Astrocyte (in vitro differentiated cells and primary cell): ENCODE measurements around the gene CCT8. TPM values are rescaled to one million over a fixed set of nuclear protein-coding genes. Genes with fewer than 3 reads are reported as not detected.

Source experiments
- DNase-seq: peaks from one replicate; pipeline ENCODE4 v3.0.0-alpha.2; 2010; ENCODE audit warnings: low read depth
- FAIRE-seq: peaks from 2 replicates; lab custom pipeline; 2011; peaks lifted over from hg19 to GRCh38; lab: Jason Lieb, UNC
- H2AFZ ChIP-seq: 2 replicates; pipeline ENCODE4 v1.6.0; 2012; ENCODE audit warnings: low read depth, low read length, inconsistent platforms
- H3K27ac ChIP-seq: 2 replicates; pipeline ENCODE4 v1.5.1; 2011; ENCODE audit warnings: low read depth, low read length, inconsistent platforms
- H3K27me3 ChIP-seq: 2 replicates; pipeline ENCODE4 v1.6.0; 2011; ENCODE audit warnings: low read length, inconsistent platforms; ENCODE audit not compliant: insufficient read depth
- H3K36me3 ChIP-seq: 2 replicates; pipeline ENCODE4 v1.5.1; 2011; ENCODE audit warnings: low read length, inconsistent platforms; ENCODE audit not compliant: insufficient read depth
- H3K4me1 ChIP-seq: 2 replicates; pipeline ENCODE4 v1.5.1; 2011; ENCODE audit warnings: low read length, inconsistent platforms; ENCODE audit not compliant: insufficient read depth
- H3K4me2 ChIP-seq: 2 replicates; pipeline ENCODE4 v1.6.0; 2012; ENCODE audit warnings: low read length, inconsistent platforms
- H3K4me3 ChIP-seq: 2 replicates; pipeline ENCODE4 v1.5.1; 2011; ENCODE audit warnings: low read depth, mild to moderate bottlenecking, low read length, inconsistent platforms; ENCODE audit not compliant: insufficient read depth
- H3K79me2 ChIP-seq: 2 replicates; pipeline ENCODE4 v1.6.0; 2012; ENCODE audit warnings: mild to moderate bottlenecking, low read length, inconsistent platforms; ENCODE audit not compliant: insufficient read depth
- H3K9ac ChIP-seq: 2 replicates; pipeline ENCODE4 v1.6.0; 2012; ENCODE audit warnings: mild to moderate bottlenecking, low read length, inconsistent platforms
- H3K9me3 ChIP-seq: 2 replicates; pipeline ENCODE4 v1.5.1; 2012; ENCODE audit warnings: low read depth, mild to moderate bottlenecking, low read length, inconsistent platforms; ENCODE audit not compliant: insufficient read depth
- H4K20me1 ChIP-seq: 2 replicates; pipeline ENCODE4 v1.6.0; 2012; ENCODE audit warnings: low read length, inconsistent platforms; ENCODE audit not compliant: insufficient read depth
- H3K27ac Mint-ChIP-seq: one replicate; pipeline ENCODE4 v1.8.0; 2021; ENCODE audit warnings: mild to moderate bottlenecking, mixed read lengths; ENCODE audit not compliant: unreplicated experiment
- H3K27me3 Mint-ChIP-seq: one replicate; pipeline ENCODE4 v1.8.0; 2021; ENCODE audit warnings: low read depth, mixed read lengths; ENCODE audit not compliant: unreplicated experiment
- H3K36me3 Mint-ChIP-seq: one replicate; pipeline ENCODE4 v1.8.0; 2021; ENCODE audit warnings: low read depth, mixed read lengths; ENCODE audit not compliant: unreplicated experiment
- H3K4me1 Mint-ChIP-seq: one replicate; pipeline ENCODE4 v1.8.0; 2021; ENCODE audit warnings: low read depth, mixed read lengths; ENCODE audit not compliant: unreplicated experiment
- H3K4me3 Mint-ChIP-seq: one replicate; pipeline ENCODE4 v1.8.0; 2021; ENCODE audit warnings: mild to moderate bottlenecking, moderate library complexity, mixed read lengths; ENCODE audit not compliant: unreplicated experiment
- H3K9me3 Mint-ChIP-seq: one replicate; pipeline ENCODE4 v1.8.0; 2021; ENCODE audit warnings: mild to moderate bottlenecking, mixed read lengths; ENCODE audit not compliant: unreplicated experiment
- CTCF ChIP-seq: IDR thresholded peaks from 2 replicates; pipeline ENCODE4 v1.5.1; 2011; ENCODE audit warnings: low read depth, mild to moderate bottlenecking, inconsistent platforms, low read length, moderate library complexity; ENCODE audit not compliant: insufficient read depth
- EZH2 ChIP-seq: IDR thresholded peaks from 2 replicates; pipeline ENCODE4 v1.6.1; 2012; ENCODE audit warnings: mild to moderate bottlenecking, low read length, inconsistent platforms; ENCODE audit not compliant: insufficient read depth
- total RNA-seq: library from RNA; stranded (reverse); gene quantifications from 2 replicates; pipeline ENCODE4 v1.2.1, GENCODE V29; 2021

The CCT8 gene
- total RNA-seq, 1 donor from 2014 or later: 198 TPM

GRCh38 chr21:29007810-29008209 is 65.6 kb downstream of the CCT8 start:
- H3K27ac ChIP-seq: no peak overlapping the region
- Mint-ChIP-seq H3K27me3 (no peaks in the 10 kb centered on the region), H3K36me3 (peaks cover 2% of the 10 kb centered on the region), H3K4me3 (no peak overlapping the region), H3K27ac (peak overlapping the region; percentile 86), H3K4me1 (peaks cover 3% of the 10 kb centered on the region), H3K9me3 (no peaks in the 10 kb centered on the region)
- no peaks in the 10 kb centered on the region for H3K79me2 ChIP-seq
- no peaks in the 10 kb centered on the region for H3K27me3 ChIP-seq
- TF ChIP-seq CTCF: no peak
- no peak for TF ChIP-seq EZH2
- DNase-seq (no peak), FAIRE-seq (no peak)
- no peak overlapping the region for H3K4me2 ChIP-seq
- no peaks in the 10 kb centered on the region for H3K4me1 ChIP-seq
- H3K9ac ChIP-seq: no peak overlapping the region
- no peak overlapping the region for H3K4me3 ChIP-seq
- no peaks in the 10 kb centered on the region for H3K9me3 ChIP-seq
- H2AFZ ChIP-seq: no peak overlapping the region
- no peaks in the 10 kb centered on the region for H4K20me1 ChIP-seq
- peaks cover 8% of the 10 kb centered on the region for H3K36me3 ChIP-seq

- no peak overlapping the region for H3K4me2 ChIP-seq
- H3K4me1 ChIP-seq: peaks cover 3% of the 10 kb centered on the region
- H4K20me1 ChIP-seq: no peaks in the 10 kb centered on the region
- no peak overlapping the region for H3K27ac Mint-ChIP-seq
- no peaks in the 10 kb centered on the region for H3K9me3 ChIP-seq
- H3K36me3 Mint-ChIP-seq: peaks cover 2% of the 10 kb centered on the region
- H2AFZ ChIP-seq: no peak overlapping the region
- no peak overlapping the region for H3K27ac ChIP-seq
- H3K4me1 Mint-ChIP-seq: peaks cover 3% of the 10 kb centered on the region
- FAIRE-seq: no peak
- TF ChIP-seq CTCF (no peak), EZH2 (no peak)
- H3K79me2 ChIP-seq: no peaks in the 10 kb centered on the region
- H3K4me3 ChIP-seq: no peak overlapping the region
- no peaks in the 10 kb centered on the region for H3K27me3 ChIP-seq
- H3K9ac ChIP-seq: no peak overlapping the region
- no peaks in the 10 kb centered on the region for H3K9me3 Mint-ChIP-seq
- H3K27me3 Mint-ChIP-seq: no peaks in the 10 kb centered on the region
- H3K4me3 Mint-ChIP-seq: no peak overlapping the region
- H3K36me3 ChIP-seq: peaks cover 8% of the 10 kb centered on the region
- DNase-seq: no peak
Observed at GRCh38 chr21:29007135-29007534, 66.3 kb downstream of the CCT8 start.

Other genes with a start within 250 kb of the CCT8 start
- gene LTN1, start 80.8 kb downstream of the CCT8 start, total RNA-seq: 28.9 and 31.1 TPM in 2 replicates
- 11.8 and 12.7 TPM in 2 replicates for gene RWDD2B, start 54.3 kb downstream of the CCT8 start, total RNA-seq
- 25.5 and 30.3 TPM in 2 replicates for gene USP16, start 49.0 kb downstream of the CCT8 start, total RNA-seq
- gene MAP3K7CL, start 57.0 kb upstream of the CCT8 start, total RNA-seq: 67.3 and 75.2 TPM in 2 replicates
- gene BACH1, start 225.3 kb upstream of the CCT8 start, total RNA-seq: 93.1 and 110 TPM in 2 replicates